Cardiac ventricle fibroblast (primary cell): ENCODE measurements around the gene LRRIQ3. TPM values are rescaled to one million over a fixed set of nuclear protein-coding genes. Genes with fewer than 3 reads are reported as not detected.

ENCODE experiments used
- total RNA-seq: library from RNA; depleted of rRNA; stranded (reverse); fragments of >200 nt; gene quantifications from 2 replicates; pipeline ENCODE4 v1.2.3, GENCODE V29; 2015

Gene LRRIQ3
- total RNA-seq = 0.06 TPM in 1 of 2 replicates, not detected in the other

GRCh38 chr1:74197657-74198552 lies at the start of gene LRRIQ3, which contains the start of gene FPGT:
TSS of gene LRRIQ3 (minus strand) at chr1:74198176. CDS start at chr1:74183684, 14,492 bp downstream.
TSS of gene FPGT (plus strand) at chr1:74198242. CDS start at chr1:74198279, 37 bp downstream.

GRCh38 chr1:74235153-74235552 lies 37.2 kb upstream of the LRRIQ3 start, which contains the start of gene TNNI3K:
TSS of gene TNNI3K (plus strand) at chr1:74235387. CDS start at chr1:74235452, 65 bp downstream.

Other genes starting within 250 kb of the LRRIQ3 start
- 7.2 and 10.3 TPM in 2 replicates for gene FPGT, start 66 bp upstream of the LRRIQ3 start, total RNA-seq
- gene TNNI3K, start 37.2 kb upstream of the LRRIQ3 start, total RNA-seq = 0.59 TPM in 1 of 2 replicates, not detected in the other